ENCODE results near the gene STK11IP. TPM values are rescaled to one million over a fixed set of nuclear protein-coding genes. Genes with fewer than 3 reads are reported as not detected.

The STK11IP gene
- total RNA-seq, 1 donor = 11.7 TPM

- TF ChIP-seq CTCF (IDR thresholded peaks at IDR 0.05; ENCODE audit: insufficient read depth, low read length) = no peak
- H3K4me3 ChIP-seq (ENCODE audit: low read depth, low read length) = no peak overlapping the region
- no peak for DNase-seq (ENCODE audit: low read depth)
Observed at GRCh38 chr2:219563271-219563928, 34.3 kb upstream of the STK11IP start.

DNA sequence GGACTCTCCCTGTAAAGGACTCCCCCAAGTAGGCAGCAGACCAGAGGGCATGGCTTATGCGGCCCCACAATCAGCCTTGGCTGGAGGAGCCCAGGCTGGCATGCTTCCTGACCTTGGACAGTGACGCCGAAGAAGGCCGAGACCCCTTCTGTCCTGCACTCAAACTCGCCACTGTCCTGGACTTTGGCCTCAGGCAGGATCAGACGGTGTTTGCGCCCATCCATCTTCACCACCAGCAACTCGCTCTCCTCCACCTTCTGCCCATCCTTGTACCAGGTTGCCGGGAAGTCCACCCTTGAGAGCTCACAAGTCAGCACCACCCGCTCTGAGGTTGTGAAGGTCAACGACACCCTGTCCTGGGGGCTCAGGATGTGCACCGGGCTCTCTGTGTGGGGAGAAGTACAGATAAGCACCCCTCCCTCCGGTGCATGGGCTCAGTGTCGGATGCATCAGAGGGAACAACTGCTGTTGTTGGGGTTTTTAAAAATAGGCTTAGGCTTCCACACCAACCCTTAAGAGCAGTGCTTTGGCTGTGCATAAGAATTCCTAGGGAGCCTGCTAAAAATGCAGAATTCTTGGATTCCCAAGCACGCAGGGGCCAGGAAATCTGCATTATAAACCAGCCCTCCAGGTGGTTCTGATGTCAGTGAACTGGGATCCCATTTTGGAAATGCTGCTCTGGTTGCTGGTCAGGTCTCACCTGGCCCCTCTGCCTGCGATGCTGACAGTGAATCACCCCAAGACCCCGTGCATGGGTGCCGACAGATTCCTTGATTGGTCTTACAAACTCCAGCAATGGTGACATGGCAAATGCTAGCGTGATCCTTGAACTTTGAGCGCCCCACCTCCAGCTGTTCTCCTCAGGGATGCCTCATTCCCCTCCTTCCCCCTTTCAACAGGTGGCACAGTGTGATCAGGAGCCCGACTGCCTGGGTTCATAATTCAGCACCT lies 32.3 kb upstream of the STK11IP start:
- no peak for DNase-seq (ENCODE audit: low read depth)
- no peak for TF ChIP-seq CTCF (IDR thresholded peaks at IDR 0.05; ENCODE audit: insufficient read depth, low read length)

GRCh38 chr2:219566640-219567039 lies 31.0 kb upstream of the STK11IP start:
- no peak for DNase-seq (ENCODE audit: low read depth)
- TF ChIP-seq CTCF (IDR thresholded peaks at IDR 0.05; ENCODE audit: insufficient read depth, low read length) = no peak
- H3K4me3 ChIP-seq (ENCODE audit: low read depth, low read length) = no peak overlapping the region

More for the DNA sequence above, 32.3 kb upstream of the STK11IP start:
- no peak overlapping the region for H3K4me3 ChIP-seq (ENCODE audit: low read depth, low read length)

GRCh38 chr2:219567131-219567530 lies 30.5 kb upstream of the STK11IP start:
- no peak for TF ChIP-seq CTCF (IDR thresholded peaks at IDR 0.05; ENCODE audit: insufficient read depth, low read length)
- DNase-seq (ENCODE audit: low read depth) = no peak
- no peak overlapping the region for H3K4me3 ChIP-seq (ENCODE audit: low read depth, low read length)

DNA sequence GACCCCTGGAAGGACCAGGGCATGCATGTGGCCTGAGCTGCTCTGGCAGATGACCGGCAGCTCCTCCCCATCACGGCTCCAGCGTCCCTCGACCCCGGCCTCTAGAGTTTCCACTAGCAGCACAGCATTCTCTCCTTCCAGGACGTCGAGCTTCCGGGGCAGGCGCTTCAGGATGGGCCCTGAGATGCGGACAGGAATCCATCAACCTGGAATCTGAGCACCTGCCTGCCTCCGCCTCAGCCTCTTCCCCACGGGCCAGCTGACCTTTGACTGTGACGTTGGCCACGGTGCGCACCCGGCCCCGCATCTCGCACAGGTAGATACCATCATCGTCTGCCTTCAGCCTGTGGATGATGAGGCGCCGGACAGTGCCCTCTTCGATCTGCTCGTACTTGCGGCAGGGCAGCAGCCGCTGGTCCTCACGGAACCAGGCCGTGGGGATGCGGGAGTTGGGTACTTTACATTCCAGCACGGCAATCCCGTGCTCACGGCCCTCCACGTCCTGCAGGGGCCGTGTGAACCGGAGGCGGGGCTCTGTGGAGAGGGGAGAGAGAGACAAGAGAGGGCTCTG lies 29.8 kb upstream of the STK11IP start:
- no peak overlapping the region for H3K4me3 ChIP-seq (ENCODE audit: low read depth, low read length)
- TF ChIP-seq CTCF (IDR thresholded peaks at IDR 0.05; ENCODE audit: insufficient read depth, low read length) = no peak
- no peak for DNase-seq (ENCODE audit: low read depth)

DNA sequence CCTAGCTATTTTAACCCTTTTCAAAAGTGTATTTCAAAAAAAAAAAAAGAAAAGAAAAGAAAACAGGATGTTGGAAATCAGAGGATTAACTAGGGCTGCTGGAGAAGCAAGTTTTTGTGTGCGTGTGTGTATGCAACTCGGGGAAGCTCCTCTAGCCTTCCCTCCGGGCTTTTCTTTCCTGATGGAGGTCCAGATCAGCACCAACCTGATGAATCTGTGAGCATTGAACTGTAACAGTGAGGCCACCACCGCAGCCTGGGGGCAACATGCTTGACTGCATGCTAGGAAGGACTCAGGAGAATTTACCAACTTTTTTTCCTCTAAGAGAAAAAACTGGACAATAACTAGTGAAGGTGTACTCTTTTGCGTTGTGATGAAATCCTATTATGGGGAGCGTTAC lies 28.6 kb upstream of the STK11IP start:
- TF ChIP-seq CTCF (IDR thresholded peaks at IDR 0.05; ENCODE audit: insufficient read depth, low read length) = no peak
- DNase-seq (ENCODE audit: low read depth) = no peak
- no peak overlapping the region for H3K4me3 ChIP-seq (ENCODE audit: low read depth, low read length)

All from fibroblast of the aortic adventitia (primary cell).